GM18520 (cell line): ENCODE results near the gene TAS1R3.

Experiments
- ATAC-seq: cut with Tn5 transposase; IDR thresholded peaks from one replicate; pipeline ENCODE4 v1.9.1; 2021; ENCODE audit not compliant: unreplicated experiment

The TAS1R3 gene

DNA sequence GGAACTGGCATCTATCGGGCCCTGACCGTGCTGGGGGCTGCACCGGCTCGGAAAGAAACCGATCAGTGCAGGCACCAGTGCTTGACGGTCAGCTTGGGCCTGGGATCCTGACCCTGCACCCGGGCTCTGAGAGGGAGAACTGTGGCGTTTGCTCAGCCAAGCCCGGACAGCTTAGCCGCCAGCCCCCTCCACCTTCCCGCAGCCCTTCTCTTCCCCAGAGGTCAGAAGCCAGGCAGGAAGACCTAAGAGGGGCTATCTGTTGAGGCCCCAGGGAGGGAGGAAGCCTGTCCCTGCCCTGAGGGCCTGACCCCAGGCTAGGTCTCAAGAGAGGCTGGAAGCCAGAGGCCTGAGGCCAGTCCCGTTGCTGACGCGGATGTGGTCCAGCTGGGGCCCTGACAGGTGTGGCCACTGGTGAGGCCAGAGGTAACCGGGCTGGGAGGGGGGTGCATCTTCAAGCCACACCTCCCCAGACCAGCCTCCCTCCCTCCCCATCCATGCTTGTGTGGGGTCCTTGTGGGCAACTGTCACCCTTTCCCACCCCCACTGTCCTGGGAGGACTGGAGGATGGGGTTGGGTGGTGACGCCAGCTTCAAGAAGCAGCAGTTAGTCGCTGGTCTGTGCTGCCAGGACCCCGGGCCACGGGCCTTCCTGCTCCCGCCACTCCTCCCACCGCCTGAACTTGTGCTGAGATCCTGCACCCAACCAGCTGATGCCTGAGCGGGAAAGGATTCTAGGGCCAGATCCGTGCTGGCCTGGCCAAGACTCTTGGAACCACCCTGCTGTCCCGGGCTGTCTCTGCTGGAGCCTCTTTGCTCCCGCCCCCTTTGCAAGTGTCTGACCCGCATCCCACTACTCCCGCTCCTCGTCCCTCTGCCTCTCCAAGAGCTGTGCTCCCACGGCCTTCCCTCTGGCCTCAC, 20.7 kb downstream of the TAS1R3 start:
- ATAC-seq, result no peak

- no peak for ATAC-seq
Observed at GRCh38 chr1:1352786-1353388, 21.8 kb downstream of the TAS1R3 start.

GRCh38 chr1:1353389-1354151, 22.5 kb downstream of the TAS1R3 start:
- ATAC-seq, result no peak

GRCh38 chr1:1354271-1355247, 23.5 kb downstream of the TAS1R3 start:
- ATAC-seq, result no peak

- no peak for ATAC-seq
Observed at GRCh38 chr1:1355416-1355815, 24.3 kb downstream of the TAS1R3 start.

- ATAC-seq, result no peak
Observed at GRCh38 chr1:1356166-1356795, 25.2 kb downstream of the TAS1R3 start.

- no peak for ATAC-seq
Observed at GRCh38 chr1:1356796-1357401, 25.8 kb downstream of the TAS1R3 start.

DNA sequence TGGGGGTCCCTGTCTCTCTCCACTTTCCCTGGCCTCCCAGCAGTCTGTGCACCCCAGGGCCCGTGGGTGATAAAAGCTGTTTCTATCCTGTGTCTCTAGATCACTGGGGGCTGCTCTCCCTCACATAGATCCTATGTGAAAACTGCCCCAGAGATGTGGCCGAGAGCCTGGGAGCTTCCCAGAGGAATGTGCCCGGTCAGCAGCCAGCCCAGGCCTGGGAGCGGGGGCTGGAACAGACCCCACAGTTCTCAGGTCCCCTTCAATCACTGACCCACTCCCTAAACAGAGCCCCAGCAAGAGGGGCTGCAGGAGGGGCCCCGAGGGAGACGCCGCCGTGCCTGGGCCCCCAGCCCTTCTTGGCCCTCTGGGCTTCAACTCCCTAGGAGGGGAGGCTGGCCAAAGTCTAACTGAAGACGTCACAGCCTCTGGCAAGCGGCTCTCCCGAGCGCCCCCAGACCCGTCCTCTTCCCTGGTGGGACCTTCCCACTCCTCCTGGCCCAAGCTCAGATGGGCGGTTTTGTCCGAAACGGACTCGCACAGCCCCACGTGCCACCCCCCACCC, 26.9 kb downstream of the TAS1R3 start:
- no peak for ATAC-seq

- no peak for ATAC-seq
Observed at GRCh38 chr1:1358433-1359271, 27.6 kb downstream of the TAS1R3 start, which contains the start of gene MXRA8. Gene MXRA8 (minus strand): TSS chr1:1358555. CDS start chr1:1358504, 51 bp downstream.

DNA sequence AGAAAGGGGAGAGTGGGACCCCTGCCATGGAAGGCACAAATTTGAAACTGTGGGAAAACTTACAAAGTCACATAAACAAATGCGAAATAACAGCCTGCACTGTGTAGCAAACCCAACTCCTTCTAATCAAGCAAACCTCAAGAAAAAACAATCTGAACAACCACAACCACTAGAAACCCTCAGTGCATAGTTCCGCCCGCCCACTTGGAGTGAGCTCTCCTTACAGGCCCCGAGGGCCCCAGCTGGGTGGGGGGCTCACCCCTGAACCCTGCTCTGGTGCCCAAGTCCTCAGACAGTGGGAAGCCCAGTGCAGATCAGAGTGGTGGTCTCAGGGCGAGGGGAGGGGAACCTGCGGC, 28.2 kb downstream of the TAS1R3 start:
- ATAC-seq, result no peak

- ATAC-seq, result no peak
Observed at GRCh38 chr1:1359664-1360468, 28.8 kb downstream of the TAS1R3 start.

DNA sequence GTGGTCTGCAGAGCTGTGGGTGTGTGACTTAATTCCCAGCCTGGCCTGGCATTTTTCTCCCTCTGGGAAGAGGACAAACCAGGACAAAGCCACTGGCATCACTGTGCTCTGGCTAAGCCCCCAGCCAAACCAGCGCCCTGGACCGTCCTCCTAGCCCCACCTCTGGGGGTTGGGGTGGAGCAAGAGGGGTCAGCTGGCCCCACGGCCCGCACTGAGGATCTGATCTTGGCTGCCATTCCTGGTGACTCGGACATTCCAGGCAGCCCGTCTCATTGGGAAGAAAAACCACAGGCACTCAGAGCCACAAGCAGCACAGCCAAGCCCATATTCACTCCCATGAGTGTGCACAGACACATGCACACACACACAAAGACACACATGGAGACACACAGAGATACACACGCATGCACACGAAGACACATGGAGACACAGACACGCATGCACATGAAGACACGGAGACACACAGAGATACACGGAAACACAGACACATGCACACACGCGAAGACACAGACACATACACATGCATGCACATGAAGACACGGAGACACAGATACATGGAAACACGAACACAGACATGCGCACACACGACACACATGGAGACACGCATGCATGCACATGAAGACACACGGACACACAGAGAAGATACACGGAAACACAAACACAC, 29.6 kb downstream of the TAS1R3 start:
- no peak for ATAC-seq

DNA sequence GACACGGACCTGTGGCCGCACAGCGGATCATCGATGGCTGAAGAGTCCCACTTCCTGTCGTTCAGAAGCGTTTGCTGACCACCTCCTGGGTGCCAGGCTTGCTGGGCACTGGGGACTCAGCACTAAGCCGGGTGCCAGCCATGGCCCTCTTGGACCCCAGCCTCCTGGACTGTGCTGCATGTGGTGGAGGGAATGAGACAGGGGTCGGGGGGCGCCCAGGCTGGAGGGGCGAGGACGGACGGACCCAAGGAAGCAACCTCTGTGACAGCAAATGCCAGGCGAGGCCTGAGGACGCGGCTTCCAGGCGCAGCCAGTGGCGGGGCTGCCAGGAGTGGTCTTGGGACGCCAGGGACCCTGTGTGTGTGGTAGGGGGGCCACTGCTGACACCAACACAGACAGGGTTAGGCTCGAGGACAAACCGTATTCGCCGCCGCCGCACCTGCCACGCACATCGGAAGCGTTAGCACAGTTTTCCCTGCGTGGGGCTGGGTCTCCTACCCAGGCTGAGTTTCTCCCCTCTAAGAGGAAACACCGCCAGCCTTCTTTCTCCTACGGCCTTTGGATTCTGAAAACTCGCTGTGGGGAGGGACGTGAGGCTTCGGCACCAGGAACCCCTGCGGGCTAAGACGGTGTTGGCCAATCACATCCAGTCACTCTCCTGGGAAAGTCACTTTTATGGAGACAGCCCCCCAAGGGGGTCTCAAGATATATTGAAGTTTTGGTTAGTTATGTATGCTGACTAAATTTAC, 30.3 kb downstream of the TAS1R3 start:
- no peak for ATAC-seq

- no peak for ATAC-seq
Observed at GRCh38 chr1:1361982-1362423, 30.9 kb downstream of the TAS1R3 start.

DNA sequence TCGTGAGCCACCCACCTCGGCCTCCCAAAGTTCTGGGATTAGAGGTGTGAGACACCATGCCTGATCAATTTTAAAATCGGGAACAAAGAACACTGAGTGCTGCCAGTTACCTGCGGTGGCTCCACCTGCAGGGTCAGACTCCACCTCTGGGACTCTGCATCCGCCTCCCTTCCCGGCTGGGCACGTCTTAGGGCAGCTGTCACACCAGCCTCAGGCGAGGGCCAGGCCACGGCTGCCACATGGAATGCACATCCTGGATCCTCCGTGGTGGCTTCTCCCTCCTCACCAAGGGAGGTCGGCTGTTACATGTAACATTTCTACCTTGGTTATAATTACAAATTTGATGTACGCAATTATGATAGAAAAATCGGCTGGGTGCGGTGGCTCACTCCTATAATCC, 33.2 kb downstream of the TAS1R3 start:
- ATAC-seq, result no peak
